A549 (cell line): ENCODE measurements around the gene GALP. TPM values are rescaled to one million over a fixed set of nuclear protein-coding genes. Genes with fewer than 3 reads are reported as not detected.

Experiments
- ATAC-seq, 2 experiments: fragments of 200-7000 bp in 1 of 2; fragments of >200 bp in 1 of 2; cut with Nextera tagmentation in 1 of 2; cut with Tn5 transposase in 1 of 2; 3 replicates each; pipeline versions ENCODE4 v1.8.0 to v1.9.1; 2018 to 2020; ENCODE audit warnings: mild to moderate bottlenecking in 1 of 2, moderate library complexity in 1 of 2
- CTCF ChIA-PET: fragments of 300-600 bp; sonication (Branson Sonifier 250); formaldehyde crosslinking; extraction: SDS; loops from one replicate; lab custom pipeline; 2021; ENCODE audit warnings: antibody characterized with exemption, inconsistent platforms; lab: Yijun Ruan, JAX
- POLR2A ChIA-PET: fragments of 350-600 bp; formaldehyde crosslinking; extraction: SDS; loops from one replicate; lab custom pipeline; 2021; ENCODE audit warnings: antibody characterized with exemption, inconsistent platforms; lab: Yijun Ruan, JAX
- DNase-seq, 2 experiments: peaks; one replicate each; pipeline versions ENCODE4 v3.0.0 to v3.0.0-alpha.2; 2011 to 2016; ENCODE audit warnings: low read depth in 1 of 2, low spot score in 1 of 2
- FAIRE-seq: peaks from 2 replicates; lab custom pipeline; 2011; peaks lifted over from hg19 to GRCh38; lab: Jason Lieb, UNC
- H3K27ac ChIP-seq, 2 experiments: fragments of >200 bp; sonication (Bioruptor Twin); formaldehyde crosslinking; 3 replicates each; pipeline ENCODE4 v1.5.1; 2016 to 2017
- H3K4me1 ChIP-seq: fragments of >200 bp; sonication (Bioruptor Twin); formaldehyde crosslinking; 3 replicates; pipeline ENCODE4 v1.6.1; 2016
- H3K4me2 ChIP-seq: fragments of >200 bp; sonication (Bioruptor Twin); formaldehyde crosslinking; 3 replicates; pipeline ENCODE4 v1.6.1; 2016
- H3K4me3 ChIP-seq: fragments of >200 bp; sonication (Bioruptor Twin); formaldehyde crosslinking; 3 replicates; pipeline ENCODE4 v1.5.1; 2016
- H3K9me3 ChIP-seq: fragments of >200 bp; sonication (Bioruptor Twin); formaldehyde crosslinking; 3 replicates; pipeline ENCODE4 v1.6.1; 2016
- CEBPB ChIP-seq, 2 experiments: fragments of >200 bp in 1 of 2; sonication (Bioruptor Twin) in 1 of 2; formaldehyde crosslinking in 1 of 2; IDR thresholded peaks; 2 replicates each; pipeline ENCODE4 v1.6.1; 2012 to 2016
- EHF ChIP-seq: fragments of 250-450 bp; sonication (Bioruptor Pico); IDR thresholded peaks from 2 replicates; pipeline ENCODE4 v1.5.0; 2020; ENCODE audit warnings: mild to moderate bottlenecking
- EHMT2 ChIP-seq: fragments of 200-600 bp; sonication (generic); IDR thresholded peaks from 2 replicates; pipeline ENCODE4 v1.6.1; 2016; ENCODE audit warnings: antibody characterized with exemption, low read depth, mild to moderate bottlenecking, moderate library complexity
- ESRRA ChIP-seq: fragments of 150-350 bp; IDR thresholded peaks from 2 replicates; pipeline ENCODE4 v1.6.1; 2014; ENCODE audit warnings: mild to moderate bottlenecking, low read length, borderline replicate concordance
- FOSB ChIP-seq: fragments of 250-450 bp; sonication (Bioruptor Pico); IDR thresholded peaks from 2 replicates; pipeline ENCODE4 v1.5.0; 2020; ENCODE audit warnings: mild to moderate bottlenecking, moderate library complexity
- GATA3 ChIP-seq: IDR thresholded peaks from 2 replicates; pipeline ENCODE4 v1.6.1; 2012; ENCODE audit warnings: borderline replicate concordance
- HDAC2 ChIP-seq: fragments of 200-600 bp; sonication (generic); IDR thresholded peaks from 2 replicates; pipeline ENCODE4 v1.6.1; 2016
- HEYL ChIP-seq: fragments of 250-450 bp; sonication (Bioruptor Pico); IDR thresholded peaks from 2 replicates; pipeline ENCODE4 v1.8.0; 2021; ENCODE audit warnings: mild to moderate bottlenecking, moderate library complexity
- HOXB5 ChIP-seq: fragments of 250-450 bp; sonication (Bioruptor Pico); IDR thresholded peaks from 2 replicates; pipeline ENCODE4 v1.5.0; 2020; ENCODE audit warnings: mild to moderate bottlenecking, moderate library complexity
- JUNB ChIP-seq: fragments of >200 bp; sonication (Bioruptor Twin); formaldehyde crosslinking; IDR thresholded peaks from 2 replicates; pipeline ENCODE4 v1.6.1; 2016
- MAFK ChIP-seq: fragments of 450-650 bp; IDR thresholded peaks from 2 replicates; pipeline ENCODE4 v1.6.1; 2014; ENCODE audit not compliant: partially characterized antibody
- MAZ ChIP-seq: fragments of 150-350 bp; IDR thresholded peaks from 2 replicates; pipeline ENCODE4 v1.6.1; 2014; ENCODE audit warnings: antibody characterized with exemption, low read depth, low read length, borderline replicate concordance
- NPAS2 ChIP-seq: fragments of 250-450 bp; sonication (Bioruptor Pico); IDR thresholded peaks from 2 replicates; pipeline ENCODE4 v1.8.0; 2022; ENCODE audit warnings: mild to moderate bottlenecking, moderate library complexity, borderline replicate concordance
- NR3C1 ChIP-seq: fragments of >200 bp; sonication (Bioruptor Twin); formaldehyde crosslinking; IDR thresholded peaks from 3 replicates; pipeline ENCODE4 v1.6.1; 2017
- POLR2A ChIP-seq: IDR thresholded peaks from 2 replicates; pipeline ENCODE4 v1.6.1; 2012; ENCODE audit warnings: mild to moderate bottlenecking, low read length
- RARB ChIP-seq: fragments of 250-450 bp; sonication (Bioruptor Pico); IDR thresholded peaks from 2 replicates; pipeline ENCODE4 v1.8.0; 2021; ENCODE audit warnings: mild to moderate bottlenecking, moderate library complexity
- RFX5 ChIP-seq: fragments of 450-650 bp; IDR thresholded peaks from 2 replicates; pipeline ENCODE4 v1.7.1; 2014; ENCODE audit warnings: antibody characterized with exemption, mild to moderate bottlenecking, moderate library complexity
- SMC3 ChIP-seq: fragments of >200 bp; sonication (Bioruptor Twin); formaldehyde crosslinking; IDR thresholded peaks from 3 replicates; pipeline ENCODE4 v1.6.1; 2018; ENCODE audit warnings: inconsistent platforms
- SREBF2 ChIP-seq: fragments of 450-650 bp; IDR thresholded peaks from 2 replicates; pipeline ENCODE4 v1.6.1; 2014; ENCODE audit warnings: mild to moderate bottlenecking, moderate library complexity
- TFCP2L1 ChIP-seq: fragments of 250-450 bp; sonication (Bioruptor Pico); IDR thresholded peaks from 2 replicates; pipeline ENCODE4 v1.5.0; 2021; ENCODE audit warnings: mild to moderate bottlenecking
- ZC3H11A ChIP-seq: fragments of 450-650 bp; IDR thresholded peaks from 2 replicates; pipeline ENCODE4 v1.6.1; 2014; ENCODE audit warnings: antibody characterized with exemption, mild to moderate bottlenecking
- ZFP36 ChIP-seq: fragments of 450-650 bp; IDR thresholded peaks from 2 replicates; pipeline ENCODE4 v1.6.1; 2014; ENCODE audit warnings: borderline replicate concordance; ENCODE audit not compliant: partially characterized antibody
- ZNF302 ChIP-seq: fragments of 250-450 bp; sonication (Bioruptor Pico); IDR thresholded peaks from 2 replicates; pipeline ENCODE4 v1.9.0; 2021; ENCODE audit warnings: inconsistent platforms, mild to moderate bottlenecking, moderate library complexity
- WGBS: methylation state at CpG from one replicate; pipeline ENCODE4 v1.1.6; 2017; ENCODE audit errors: missing lambda C conversion rate; 5-methylcytosine and 5-hydroxymethylcytosine counted together
- polyA plus RNA-seq, 4 experiments: library from polyadenylated mRNA; depleted of rRNA in 3 of 4; stranded (reverse); fragments of >200 nt; fragmentation: RNase III in 1 of 4; extraction: RNeasy Plus Mini Kit Qiagen cat#74134 plus additional on column Dnase treatment in 1 of 4; gene quantifications; 2 replicates in 3 of 4; 3 replicates in 1 of 4; pipeline ENCODE4 v1.2.3, GENCODE V29; 2011 to 2017
- TF ChIP-seq, protein P1 (sequence below): fragments of 250-450 bp; sonication (Bioruptor Pico); IDR thresholded peaks from 2 replicates; pipeline ENCODE4 v1.5.0; 2021; ENCODE audit warnings: mild to moderate bottlenecking, moderate library complexity, borderline replicate concordance
- TF ChIP-seq, protein P2 (sequence below): fragments of >200 bp; sonication (Bioruptor Twin); formaldehyde crosslinking; IDR thresholded peaks from 3 replicates; pipeline ENCODE4 v1.5.1; 2016
- TF ChIP-seq, protein P3 (sequence below): fragments of 150-350 bp; IDR thresholded peaks from 2 replicates; pipeline ENCODE4 v1.6.1; 2014; ENCODE audit warnings: low read depth, mild to moderate bottlenecking, low read length
- TF ChIP-seq, protein P4 (sequence below): fragments of >200 bp; sonication (Bioruptor Twin); formaldehyde crosslinking; IDR thresholded peaks from 2 replicates; pipeline ENCODE4 v1.6.1; 2016
- TF ChIP-seq, protein P5 (sequence below): IDR thresholded peaks from 2 replicates; pipeline ENCODE4 v1.6.1; 2012; ENCODE audit warnings: low read depth, borderline replicate concordance
- TF ChIP-seq, protein P6 (sequence below): IDR thresholded peaks from 2 replicates; pipeline ENCODE4 v1.6.1; 2012

GALP gene
- polyA plus RNA-seq, 2 of the 4 experiments (the other 2 are of a cell fraction), result not detected

DNA sequence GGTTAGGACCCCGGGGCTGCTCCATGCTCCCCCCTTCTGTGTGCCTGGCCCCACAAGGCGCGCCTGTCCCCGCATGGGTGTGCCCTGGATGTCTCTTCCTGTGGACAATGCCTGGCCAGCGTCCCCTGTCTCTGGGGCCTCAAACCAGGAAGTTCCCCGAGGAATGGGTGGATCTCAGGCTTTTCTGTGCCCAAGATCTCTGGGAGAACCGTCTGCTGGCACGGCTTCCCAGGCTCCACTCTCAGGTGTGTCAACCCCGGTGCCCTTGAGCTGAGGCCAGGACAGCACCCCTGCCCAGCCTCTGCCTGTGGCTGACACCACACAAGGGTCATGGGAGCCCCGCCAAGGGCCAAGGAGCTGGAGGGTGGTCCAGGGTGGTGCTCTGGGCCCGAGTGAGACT is 19.0 kb upstream of the GALP start:
- FAIRE-seq (no peak), DNase-seq (no peak), ATAC-seq (no peak)
- Histone ChIP-seq H3K9me3 (no peaks in the 10 kb centered on the region), H3K27ac (no peak overlapping the region), H3K4me1 (no peaks in the 10 kb centered on the region), H3K4me3 (no peak overlapping the region), H3K4me2 (no peak overlapping the region)
- CTCF ChIA-PET, result interaction anchor here (1.3 kb wide), 1 partner anchor 14 kb away, joined by 3 read pairs; no protein-coding TSS in a partner anchor
- TF ChIP-seq, protein P1, sequence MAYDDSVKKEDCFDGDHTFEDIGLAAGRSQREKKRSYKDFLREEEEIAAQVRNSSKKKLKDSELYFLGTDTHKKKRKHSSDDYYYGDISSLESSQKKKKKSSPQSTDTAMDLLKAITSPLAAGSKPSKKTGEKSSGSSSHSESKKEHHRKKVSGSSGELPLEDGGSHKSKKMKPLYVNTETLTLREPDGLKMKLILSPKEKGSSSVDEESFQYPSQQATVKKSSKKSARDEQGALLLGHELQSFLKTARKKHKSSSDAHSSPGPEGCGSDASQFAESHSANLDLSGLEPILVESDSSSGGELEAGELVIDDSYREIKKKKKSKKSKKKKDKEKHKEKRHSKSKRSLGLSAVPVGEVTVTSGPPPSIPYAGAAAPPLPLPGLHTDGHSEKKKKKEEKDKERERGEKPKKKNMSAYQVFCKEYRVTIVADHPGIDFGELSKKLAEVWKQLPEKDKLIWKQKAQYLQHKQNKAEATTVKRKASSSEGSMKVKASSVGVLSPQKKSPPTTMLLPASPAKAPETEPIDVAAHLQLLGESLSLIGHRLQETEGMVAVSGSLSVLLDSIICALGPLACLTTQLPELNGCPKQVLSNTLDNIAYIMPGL (CRISPR knock-in tag), result no peak
- no peak for TF ChIP-seq MAFK
- no peak for TF ChIP-seq EHF (CRISPR knock-in tag)
- TF ChIP-seq, protein P2, sequence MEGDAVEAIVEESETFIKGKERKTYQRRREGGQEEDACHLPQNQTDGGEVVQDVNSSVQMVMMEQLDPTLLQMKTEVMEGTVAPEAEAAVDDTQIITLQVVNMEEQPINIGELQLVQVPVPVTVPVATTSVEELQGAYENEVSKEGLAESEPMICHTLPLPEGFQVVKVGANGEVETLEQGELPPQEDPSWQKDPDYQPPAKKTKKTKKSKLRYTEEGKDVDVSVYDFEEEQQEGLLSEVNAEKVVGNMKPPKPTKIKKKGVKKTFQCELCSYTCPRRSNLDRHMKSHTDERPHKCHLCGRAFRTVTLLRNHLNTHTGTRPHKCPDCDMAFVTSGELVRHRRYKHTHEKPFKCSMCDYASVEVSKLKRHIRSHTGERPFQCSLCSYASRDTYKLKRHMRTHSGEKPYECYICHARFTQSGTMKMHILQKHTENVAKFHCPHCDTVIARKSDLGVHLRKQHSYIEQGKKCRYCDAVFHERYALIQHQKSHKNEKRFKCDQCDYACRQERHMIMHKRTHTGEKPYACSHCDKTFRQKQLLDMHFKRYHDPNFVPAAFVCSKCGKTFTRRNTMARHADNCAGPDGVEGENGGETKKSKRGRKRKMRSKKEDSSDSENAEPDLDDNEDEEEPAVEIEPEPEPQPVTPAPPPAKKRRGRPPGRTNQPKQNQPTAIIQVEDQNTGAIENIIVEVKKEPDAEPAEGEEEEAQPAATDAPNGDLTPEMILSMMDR, result no peak
- TF ChIP-seq, protein P3, sequence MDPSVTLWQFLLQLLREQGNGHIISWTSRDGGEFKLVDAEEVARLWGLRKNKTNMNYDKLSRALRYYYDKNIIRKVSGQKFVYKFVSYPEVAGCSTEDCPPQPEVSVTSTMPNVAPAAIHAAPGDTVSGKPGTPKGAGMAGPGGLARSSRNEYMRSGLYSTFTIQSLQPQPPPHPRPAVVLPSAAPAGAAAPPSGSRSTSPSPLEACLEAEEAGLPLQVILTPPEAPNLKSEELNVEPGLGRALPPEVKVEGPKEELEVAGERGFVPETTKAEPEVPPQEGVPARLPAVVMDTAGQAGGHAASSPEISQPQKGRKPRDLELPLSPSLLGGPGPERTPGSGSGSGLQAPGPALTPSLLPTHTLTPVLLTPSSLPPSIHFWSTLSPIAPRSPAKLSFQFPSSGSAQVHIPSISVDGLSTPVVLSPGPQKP, result no peak
- TF ChIP-seq, protein P4, sequence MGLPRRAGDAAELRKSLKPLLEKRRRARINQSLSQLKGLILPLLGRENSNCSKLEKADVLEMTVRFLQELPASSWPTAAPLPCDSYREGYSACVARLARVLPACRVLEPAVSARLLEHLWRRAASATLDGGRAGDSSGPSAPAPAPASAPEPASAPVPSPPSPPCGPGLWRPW, result no peak
- TF ChIP-seq HDAC2, result no peak
- TF ChIP-seq RARB, result no peak
- no peak for TF ChIP-seq POLR2A
- TF ChIP-seq ZC3H11A, result no peak
- no peak for TF ChIP-seq TFCP2L1
- no peak for TF ChIP-seq GATA3
- no peak for TF ChIP-seq NR3C1
- WGBS, result 87% methylated on average over 10 of the region's 11 CpGs
- POLR2A ChIA-PET, result no interaction called here

DNA sequence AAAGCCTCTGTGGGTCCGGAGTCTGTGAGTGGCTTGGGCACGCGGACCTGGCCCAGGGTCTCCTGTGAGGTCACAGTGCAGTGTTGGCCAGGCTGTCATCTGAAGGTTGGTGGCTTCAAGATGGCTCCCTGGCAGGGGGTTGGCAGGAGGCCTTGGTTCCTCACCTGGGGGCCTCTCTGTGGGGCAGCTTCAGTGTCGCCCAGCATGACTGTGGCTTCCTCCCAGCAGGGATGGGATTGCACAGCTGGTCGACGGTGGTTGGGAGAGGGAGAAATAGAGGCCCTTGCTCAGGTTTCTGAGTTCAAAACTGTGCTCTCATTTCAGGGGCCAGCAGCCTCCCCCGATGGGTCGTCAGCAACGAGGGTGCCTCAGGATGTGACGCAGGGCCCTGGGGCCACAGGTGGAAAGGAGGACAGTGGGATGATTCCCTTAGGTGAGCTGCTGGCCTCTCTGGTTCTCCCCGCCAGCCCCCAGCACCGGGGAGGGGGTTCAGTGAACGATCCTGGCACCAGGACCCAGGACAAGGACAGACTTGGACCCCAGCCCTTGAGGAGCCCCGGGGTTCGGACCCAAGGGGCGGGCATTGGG is 17.5 kb upstream of the GALP start:
- no peak for FAIRE-seq
- ChIA-PET CTCF (interaction anchor here (0.8 to 1.4 kb wide), 3 partner anchors 16 to 92 kb away, joined by 3 to 5 read pairs (median 3); no protein-coding TSS in a partner anchor), POLR2A (interaction anchor here (0.6 kb wide), 1 partner anchor 626 kb away, joined by 6 read pairs; no protein-coding TSS in a partner anchor)
- Histone ChIP-seq H3K27ac (no peak overlapping the region), H3K9me3 (no peaks in the 10 kb centered on the region), H3K4me3 (no peak overlapping the region), H3K4me2 (no peak overlapping the region), H3K4me1 (no peaks in the 10 kb centered on the region)
- TF ChIP-seq, protein P5, sequence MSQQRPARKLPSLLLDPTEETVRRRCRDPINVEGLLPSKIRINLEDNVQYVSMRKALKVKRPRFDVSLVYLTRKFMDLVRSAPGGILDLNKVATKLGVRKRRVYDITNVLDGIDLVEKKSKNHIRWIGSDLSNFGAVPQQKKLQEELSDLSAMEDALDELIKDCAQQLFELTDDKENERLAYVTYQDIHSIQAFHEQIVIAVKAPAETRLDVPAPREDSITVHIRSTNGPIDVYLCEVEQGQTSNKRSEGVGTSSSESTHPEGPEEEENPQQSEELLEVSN, result no peak
- TF ChIP-seq, protein P4, result no peak
- TF ChIP-seq ZFP36 (no peak), HEYL (no peak), RFX5 (no peak), FOSB (no peak), CEBPB (IDR thresholded peaks at IDR 0.05) (no peak), ZC3H11A (no peak), HOXB5 (no peak), MAZ (no peak), ESRRA (no peak), HDAC2 (no peak), EHMT2 (no peak), NPAS2 (CRISPR knock-in tag) (no peak), SREBF2 (no peak), ZNF302 (CRISPR knock-in tag) (no peak), SMC3 (no peak), JUNB (no peak)
- TF ChIP-seq, protein P6, sequence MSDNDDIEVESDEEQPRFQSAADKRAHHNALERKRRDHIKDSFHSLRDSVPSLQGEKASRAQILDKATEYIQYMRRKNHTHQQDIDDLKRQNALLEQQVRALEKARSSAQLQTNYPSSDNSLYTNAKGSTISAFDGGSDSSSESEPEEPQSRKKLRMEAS, result no peak
- TF ChIP-seq, protein P1 (CRISPR knock-in tag), result no peak
- no peak for ATAC-seq
- no peak for DNase-seq
- WGBS, result 93% methylated on average over 15 of the region's 16 CpGs
